GM18861 (cell line): Measurements from ENCODE around the gene CD34.
"Not testable (repeated sequence)": the region's sequence is repeated elsewhere in the genome, so short reads cannot be mapped to it uniquely, and the experiment has no call there.

Experiments used
- ATAC-seq: cut with Tn5 transposase; IDR thresholded peaks from one replicate; pipeline ENCODE4 v1.9.1; 2021; ENCODE audit not compliant: unreplicated experiment

The CD34 gene

GRCh38 chr1:207877914-207878313 is 33.0 kb downstream of the CD34 start:
- ATAC-seq: not testable (repeated sequence)

- no peak for ATAC-seq
Observed at GRCh38 chr1:207876131-207876530, 34.8 kb downstream of the CD34 start.

GRCh38 chr1:207875532-207875931 is 35.4 kb downstream of the CD34 start:
- no peak for ATAC-seq

GRCh38 chr1:207873055-207873890 is 37.7 kb downstream of the CD34 start:
- no peak for ATAC-seq

- ATAC-seq: no peak
Observed at GRCh38 chr1:207872621-207873020, 38.3 kb downstream of the CD34 start.

GRCh38 chr1:207871117-207871649 is 39.7 kb downstream of the CD34 start:
- no peak for ATAC-seq

GRCh38 chr1:207870306-207871031 is 40.5 kb downstream of the CD34 start:
- ATAC-seq: no peak

GRCh38 chr1:207869859-207870258 is 41.1 kb downstream of the CD34 start:
- no peak for ATAC-seq

- peak; percentile 47 for ATAC-seq
Observed at GRCh38 chr1:207868774-207869721, 41.9 kb downstream of the CD34 start.

- ATAC-seq: no peak
Observed at GRCh38 chr1:207868251-207868773, 42.6 kb downstream of the CD34 start.

- no peak for ATAC-seq
Observed at GRCh38 chr1:207867136-207868109, 43.5 kb downstream of the CD34 start.

GRCh38 chr1:207866471-207867135 is 44.3 kb downstream of the CD34 start:
- no peak for ATAC-seq

GRCh38 chr1:207863893-207864535 is 46.9 kb downstream of the CD34 start:
- peak; percentile 39 for ATAC-seq

- no peak for ATAC-seq
Observed at GRCh38 chr1:207862241-207862787, 48.6 kb downstream of the CD34 start.

- ATAC-seq: peak; percentile 42
Observed at GRCh38 chr1:207861442-207862177, 49.3 kb downstream of the CD34 start.

GRCh38 chr1:207860531-207860930 is 50.4 kb downstream of the CD34 start:
- no peak for ATAC-seq

GRCh38 chr1:207858806-207859205 is 52.1 kb downstream of the CD34 start:
- ATAC-seq: no peak
